SJCRH30 (cell line): Measurements from ENCODE around the gene AP2S1. TPM values are rescaled to one million over a fixed set of nuclear protein-coding genes. Genes with fewer than 3 reads are reported as not detected.
"Not testable (repeated sequence)": the region's sequence is repeated elsewhere in the genome, so short reads cannot be mapped to it uniquely, and the experiment has no call there.

Experiments
- DNase-seq, 2 experiments: peaks; one replicate each; pipeline ENCODE4 v3.0.0-alpha.2; 2015 to 2020
- H3K27ac ChIP-seq: fragments of 250-450 bp; sonication (Bioruptor Pico); 2 replicates; pipeline ENCODE4 v1.5.1; 2020; ENCODE audit warnings: mild to moderate bottlenecking, moderate library complexity
- H3K27me3 ChIP-seq: fragments of 250-450 bp; sonication (Bioruptor Pico); 2 replicates; pipeline ENCODE4 v1.5.1; 2020; ENCODE audit warnings: mild to moderate bottlenecking, moderate library complexity
- H3K36me3 ChIP-seq: fragments of 250-450 bp; sonication (Bioruptor Pico); 2 replicates; pipeline ENCODE4 v1.5.1; 2020; ENCODE audit warnings: mild to moderate bottlenecking, moderate library complexity
- H3K4me1 ChIP-seq: fragments of 250-450 bp; sonication (Bioruptor Pico); 2 replicates; pipeline ENCODE4 v1.5.1; 2020; ENCODE audit warnings: mild to moderate bottlenecking, moderate library complexity
- H3K4me3 ChIP-seq: fragments of 250-450 bp; sonication (Bioruptor Pico); 2 replicates; pipeline ENCODE4 v1.5.1; 2020; ENCODE audit warnings: mild to moderate bottlenecking, moderate library complexity
- H3K9me3 ChIP-seq: fragments of 250-450 bp; sonication (Bioruptor Pico); replicated peaks from 2 replicates; pipeline ENCODE4 v1.5.1; 2020; ENCODE audit warnings: mild to moderate bottlenecking, moderate library complexity
- total RNA-seq: library from RNA; depleted of rRNA; stranded (reverse); fragments of >200 nt; shearing (Covaris generic); gene quantifications from 2 replicates; pipeline ENCODE4 v1.2.3, GENCODE V29; 2014

The AP2S1 gene
- total RNA-seq, 1 experiment from 2014 or later, result 133 TPM

DNA sequence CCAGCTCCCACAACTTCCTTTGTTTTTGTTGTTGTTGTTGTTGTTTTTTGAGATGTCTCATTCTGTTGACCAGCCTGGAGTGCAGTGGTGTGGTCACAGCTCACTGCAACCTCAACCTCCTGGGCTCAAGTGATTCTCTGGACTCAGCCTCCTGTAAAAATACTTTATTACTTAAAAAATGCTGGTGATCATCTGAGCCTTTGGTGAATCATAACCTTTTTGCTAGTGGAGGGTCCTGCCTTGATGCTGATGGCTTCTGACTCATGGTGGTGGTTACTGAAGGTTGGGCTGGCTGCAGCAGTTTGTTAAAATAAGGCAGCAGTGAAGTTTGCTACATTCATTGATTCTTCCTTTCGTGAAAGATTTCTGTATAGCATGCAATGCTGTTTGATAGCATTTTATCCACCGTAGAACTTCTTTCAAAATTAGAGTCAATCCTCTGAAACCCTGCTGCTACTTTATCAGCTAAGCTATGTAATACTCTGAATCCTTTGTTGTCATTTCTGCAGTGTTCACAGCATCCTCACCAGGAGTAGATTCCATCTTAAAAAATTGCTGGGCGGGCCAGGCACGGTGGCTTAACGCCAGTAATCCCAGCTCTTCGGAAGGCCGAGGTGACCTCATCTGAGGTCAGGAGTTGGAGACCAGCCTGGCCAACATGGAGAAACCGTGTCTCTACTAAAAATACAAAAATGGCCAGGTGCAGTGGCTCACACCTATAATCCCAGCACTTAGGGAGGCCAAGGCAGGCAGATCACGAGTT, 28.1 kb upstream of the AP2S1 start:
- Histone ChIP-seq H3K27me3 (no peaks in the 10 kb centered on the region), H3K4me3 (no peak overlapping the region), H3K36me3 (no peaks in the 10 kb centered on the region; the same call in 1 of the 2 replicates), H3K4me1 (peaks cover 16% of the 10 kb centered on the region), H3K27ac (peak overlapping the region; percentile 30), H3K9me3 (no peaks in the 10 kb centered on the region)
- DNase-seq, result peak; percentile 48 to 50

DNA sequence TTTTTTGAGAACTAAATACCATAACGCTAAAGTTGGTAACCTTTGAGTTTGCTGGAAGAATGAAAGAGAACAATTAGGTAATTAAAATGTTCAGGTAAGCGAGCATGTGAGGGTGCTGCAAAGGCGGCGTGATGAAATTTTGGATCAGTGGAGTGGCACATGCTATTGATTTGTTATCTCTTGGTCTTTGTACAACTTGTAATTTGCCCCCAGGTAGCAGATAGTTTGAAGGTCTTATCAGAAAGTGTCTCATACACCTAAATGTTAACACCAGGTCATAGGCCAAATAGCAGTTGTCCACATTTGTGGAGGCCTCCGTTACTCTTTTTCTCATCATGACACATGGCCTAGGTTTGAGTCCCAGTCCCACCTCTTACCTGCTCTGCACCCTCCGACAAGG, 25.0 kb upstream of the AP2S1 start:
- H3K27ac ChIP-seq, result no peak overlapping the region
- no peaks in the 10 kb centered on the region for H3K9me3 ChIP-seq
- H3K4me3 ChIP-seq, result no peak overlapping the region
- DNase-seq, result no peak
- H3K36me3 ChIP-seq, result no peaks in the 10 kb centered on the region; the same call in 1 of the 2 replicates
- peaks cover 16% of the 10 kb centered on the region for H3K4me1 ChIP-seq
- no peaks in the 10 kb centered on the region for H3K27me3 ChIP-seq

DNA sequence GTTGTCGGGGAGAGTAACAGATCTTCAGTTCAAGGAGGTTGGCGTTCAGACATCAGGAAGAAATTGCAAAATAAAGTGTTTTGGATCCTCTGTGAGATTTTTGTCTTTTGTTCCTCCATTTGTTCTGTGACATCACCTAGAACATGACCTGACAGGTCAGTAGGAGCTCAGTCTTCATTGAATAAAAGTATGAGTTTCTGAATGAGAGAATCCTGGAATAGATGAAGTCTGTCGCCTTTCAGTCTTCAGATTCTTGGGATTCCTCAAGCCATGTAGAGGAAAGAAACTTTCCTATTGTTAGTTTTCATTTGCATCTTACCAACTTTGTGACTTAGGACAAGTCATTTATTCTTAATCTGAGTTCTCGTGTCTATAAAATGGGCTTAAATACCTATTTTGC, 24.6 kb upstream of the AP2S1 start:
- H3K9me3 ChIP-seq, result no peaks in the 10 kb centered on the region
- DNase-seq, result no peak
- no peaks in the 10 kb centered on the region; the same call in 1 of the 2 replicates for H3K36me3 ChIP-seq
- H3K27ac ChIP-seq, result no peak overlapping the region
- no peaks in the 10 kb centered on the region for H3K27me3 ChIP-seq
- no peak overlapping the region for H3K4me3 ChIP-seq
- peaks cover 16% of the 10 kb centered on the region for H3K4me1 ChIP-seq

DNA sequence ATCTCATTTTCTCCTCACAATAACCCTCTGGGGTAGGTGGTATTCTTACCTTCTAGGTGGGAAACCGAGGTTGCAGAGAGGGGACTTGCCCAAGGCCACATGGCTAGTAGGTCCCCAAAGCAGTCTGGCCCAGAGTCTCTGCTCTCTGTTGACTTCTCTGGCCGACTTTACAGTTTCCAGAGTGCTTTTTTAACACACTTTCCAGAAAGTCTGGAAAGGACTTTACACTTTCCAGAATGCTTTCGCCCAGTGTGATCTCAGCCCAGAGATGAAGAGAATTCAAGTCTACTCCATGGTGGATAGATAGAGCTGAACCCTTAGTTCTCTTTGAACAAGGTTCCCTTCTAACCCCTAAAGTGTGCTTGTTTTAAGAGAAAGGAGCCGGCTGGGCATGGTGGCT, 22.3 kb upstream of the AP2S1 start:
- peaks cover 3% of the 10 kb centered on the region; the same call in 1 of the 2 replicates for H3K4me1 ChIP-seq
- H3K9me3 ChIP-seq, result no peaks in the 10 kb centered on the region
- H3K27me3 ChIP-seq, result no peaks in the 10 kb centered on the region
- no peaks in the 10 kb centered on the region; the same call in 1 of the 2 replicates for H3K36me3 ChIP-seq
- H3K4me3 ChIP-seq, result no peak overlapping the region
- DNase-seq, result no peak
- no peak overlapping the region for H3K27ac ChIP-seq

DNA sequence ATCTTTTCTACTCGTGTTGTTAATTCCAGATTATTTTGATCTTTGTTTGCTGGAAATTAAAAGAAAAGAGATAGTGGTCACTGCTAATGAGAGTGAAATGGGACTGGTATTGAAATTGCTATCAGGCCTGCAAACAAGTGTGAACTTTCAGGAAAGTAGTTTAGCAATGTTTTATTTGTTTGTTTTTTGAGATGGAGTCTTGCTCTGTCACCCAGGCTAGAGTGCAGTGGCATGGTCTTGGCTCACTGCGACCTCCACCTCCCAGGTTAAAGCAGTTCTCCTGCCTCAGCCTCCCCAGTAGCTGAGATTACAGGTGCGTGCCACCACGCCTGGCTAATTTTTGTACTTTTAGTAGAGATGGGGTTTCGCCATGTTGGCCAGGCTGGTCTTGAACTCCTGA, 20.5 kb upstream of the AP2S1 start:
- not testable (repeated sequence) for H3K4me3 ChIP-seq, H3K36me3 ChIP-seq, H3K27ac ChIP-seq, DNase-seq, H3K9me3 ChIP-seq, H3K27me3 ChIP-seq
- H3K4me1 ChIP-seq, result peaks cover 12% of the 10 kb centered on the region

DNA sequence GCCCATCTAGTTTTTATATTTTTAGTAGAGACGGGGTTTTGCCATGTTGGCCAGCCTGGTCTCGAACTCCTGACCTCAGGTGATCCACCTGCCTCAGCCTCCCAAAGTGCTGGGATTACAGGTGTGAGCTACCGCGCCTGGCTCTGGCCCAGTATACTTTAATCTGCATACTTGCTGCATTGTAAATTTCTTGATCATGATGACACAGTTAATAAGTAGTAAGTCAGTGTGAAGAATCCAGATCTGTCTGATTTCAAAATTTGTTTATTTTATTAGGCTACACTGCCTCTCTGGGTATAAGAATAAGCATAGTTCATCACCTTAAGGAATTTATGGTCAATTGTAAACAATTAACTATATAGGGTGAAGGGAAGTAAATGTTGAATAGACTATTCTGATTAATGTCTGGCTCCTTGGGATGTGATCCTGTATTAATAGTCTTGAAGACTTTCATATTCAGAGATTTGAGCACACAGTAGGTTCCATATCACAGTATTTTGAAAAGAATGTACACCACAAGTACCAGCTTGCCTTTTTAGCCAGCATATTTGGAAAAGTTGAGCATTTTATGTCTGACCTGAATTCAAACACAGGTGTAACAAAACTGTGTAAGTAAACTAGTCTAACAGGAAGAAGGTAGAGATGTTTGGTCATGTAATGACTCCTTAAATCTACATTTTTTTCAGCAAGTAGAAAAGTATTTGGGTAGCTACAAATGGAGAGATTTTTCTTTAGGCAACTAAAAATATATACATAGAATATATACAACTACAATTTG, 17.6 kb upstream of the AP2S1 start:
- H3K27ac ChIP-seq, result no peak overlapping the region
- peaks cover 24% of the 10 kb centered on the region for H3K4me1 ChIP-seq
- no peaks in the 10 kb centered on the region for H3K9me3 ChIP-seq
- DNase-seq, result no peak
- no peaks in the 10 kb centered on the region for H3K27me3 ChIP-seq
- no peaks in the 10 kb centered on the region; the same call in 1 of the 2 replicates for H3K36me3 ChIP-seq
- H3K4me3 ChIP-seq, result no peak overlapping the region

DNA sequence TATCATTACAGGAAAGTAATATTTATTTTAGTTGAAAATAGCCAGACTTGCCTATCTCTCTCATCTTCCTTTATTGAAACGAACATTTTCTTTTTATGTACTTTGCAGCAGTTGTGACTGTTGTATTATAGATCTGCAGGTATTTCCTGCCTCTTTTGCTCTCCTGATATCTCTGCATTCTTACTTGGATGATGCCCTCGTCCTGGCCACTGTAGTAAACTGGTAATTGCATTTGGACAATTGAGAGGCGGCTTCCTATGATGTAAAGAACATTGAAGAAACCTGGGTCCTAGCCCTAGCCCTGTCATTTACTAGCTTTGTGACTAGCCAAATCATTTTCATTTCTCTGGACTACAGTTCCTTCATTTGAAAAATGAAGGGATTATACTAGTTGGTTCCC, 16.5 kb upstream of the AP2S1 start:
- H3K36me3 ChIP-seq, result no peaks in the 10 kb centered on the region
- no peak for DNase-seq
- no peak overlapping the region for H3K4me3 ChIP-seq
- H3K27ac ChIP-seq, result no peak overlapping the region
- no peaks in the 10 kb centered on the region for H3K27me3 ChIP-seq
- no peaks in the 10 kb centered on the region for H3K9me3 ChIP-seq
- peaks cover 27% of the 10 kb centered on the region for H3K4me1 ChIP-seq

DNA sequence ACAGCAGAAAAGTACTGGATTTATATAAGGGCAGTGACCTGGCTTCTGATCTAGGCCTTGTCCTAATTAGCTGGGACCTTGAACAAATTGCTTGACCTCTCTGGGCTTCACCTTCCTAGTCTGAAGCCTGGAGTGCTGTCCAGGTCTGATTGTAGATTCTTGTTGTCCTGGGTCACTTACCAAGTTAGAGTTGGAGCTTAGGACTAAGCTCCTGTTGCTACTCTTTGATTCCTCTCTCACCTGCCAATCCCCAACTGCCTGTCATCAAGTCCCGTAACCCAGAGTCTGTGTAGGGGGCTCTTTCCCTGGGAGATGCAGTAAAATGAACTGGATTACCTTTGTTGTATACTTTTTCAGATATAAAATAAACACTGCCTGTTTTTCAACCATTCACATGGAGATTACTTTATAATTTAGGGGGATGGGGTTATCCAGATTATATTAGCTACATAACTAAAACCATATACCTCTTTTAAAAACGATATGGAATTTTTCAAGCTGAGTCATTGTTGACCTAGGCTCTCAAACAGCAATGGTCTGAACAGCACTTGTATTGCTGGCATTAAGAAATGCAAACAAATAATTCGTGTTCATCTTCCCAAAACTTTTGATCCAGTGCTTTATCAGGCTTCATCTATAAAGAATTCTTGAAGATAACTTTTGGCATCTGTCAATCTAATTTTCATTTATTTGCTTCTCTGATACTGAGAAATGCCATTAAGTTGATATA, 15.9 kb upstream of the AP2S1 start:
- DNase-seq, result no peak
- no peaks in the 10 kb centered on the region for H3K9me3 ChIP-seq
- peaks cover 27% of the 10 kb centered on the region for H3K4me1 ChIP-seq
- no peaks in the 10 kb centered on the region for H3K27me3 ChIP-seq
- H3K36me3 ChIP-seq, result no peaks in the 10 kb centered on the region
- no peak overlapping the region for H3K4me3 ChIP-seq
- no peak overlapping the region for H3K27ac ChIP-seq

DNA sequence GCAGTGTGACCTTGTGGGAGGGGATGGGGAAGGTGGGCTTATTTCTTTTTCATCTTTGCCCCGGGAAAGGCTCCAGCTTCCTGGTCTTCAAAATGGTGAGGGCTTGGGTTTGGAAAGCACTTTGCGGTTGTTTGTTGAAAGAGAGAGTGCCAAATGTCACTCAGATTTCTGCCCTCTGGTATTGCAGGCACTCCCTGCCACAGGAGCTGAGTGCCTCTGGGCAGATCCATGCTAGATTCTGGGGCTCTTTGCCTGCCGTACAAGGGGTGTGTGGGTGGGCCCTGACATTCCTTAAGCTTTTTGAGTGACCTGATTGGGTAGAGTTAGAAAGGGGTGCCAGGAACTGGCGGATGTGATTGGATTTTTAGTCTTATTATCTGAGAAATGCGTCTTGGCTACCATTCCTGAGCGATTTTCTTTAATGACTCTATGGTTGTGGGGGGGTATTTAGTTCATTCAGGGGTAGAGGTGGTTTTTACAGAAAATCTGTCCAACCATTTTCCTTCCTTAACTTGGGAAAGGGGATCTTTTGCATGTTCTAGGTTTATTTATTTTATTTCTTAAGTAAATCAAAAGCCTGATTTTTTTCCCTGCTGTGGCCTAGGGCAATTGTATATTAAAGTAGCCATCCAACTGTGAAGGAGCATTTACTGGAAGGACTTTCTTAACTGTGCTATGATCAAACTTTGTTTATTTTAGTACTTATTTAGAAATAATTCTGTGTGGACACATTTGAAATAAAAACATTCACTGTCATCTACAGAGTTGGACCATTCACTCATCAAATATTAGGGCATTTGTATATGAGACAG, 13.4 kb upstream of the AP2S1 start:
- no peaks in the 10 kb centered on the region for H3K27me3 ChIP-seq
- H3K27ac ChIP-seq, result no peak overlapping the region
- no peaks in the 10 kb centered on the region for H3K9me3 ChIP-seq
- H3K4me3 ChIP-seq, result peak overlapping the region; percentile 81
- H3K36me3 ChIP-seq, result no peaks in the 10 kb centered on the region
- H3K4me1 ChIP-seq, result peaks cover 27% of the 10 kb centered on the region
- peak; percentile 81 to 84 for DNase-seq

DNA sequence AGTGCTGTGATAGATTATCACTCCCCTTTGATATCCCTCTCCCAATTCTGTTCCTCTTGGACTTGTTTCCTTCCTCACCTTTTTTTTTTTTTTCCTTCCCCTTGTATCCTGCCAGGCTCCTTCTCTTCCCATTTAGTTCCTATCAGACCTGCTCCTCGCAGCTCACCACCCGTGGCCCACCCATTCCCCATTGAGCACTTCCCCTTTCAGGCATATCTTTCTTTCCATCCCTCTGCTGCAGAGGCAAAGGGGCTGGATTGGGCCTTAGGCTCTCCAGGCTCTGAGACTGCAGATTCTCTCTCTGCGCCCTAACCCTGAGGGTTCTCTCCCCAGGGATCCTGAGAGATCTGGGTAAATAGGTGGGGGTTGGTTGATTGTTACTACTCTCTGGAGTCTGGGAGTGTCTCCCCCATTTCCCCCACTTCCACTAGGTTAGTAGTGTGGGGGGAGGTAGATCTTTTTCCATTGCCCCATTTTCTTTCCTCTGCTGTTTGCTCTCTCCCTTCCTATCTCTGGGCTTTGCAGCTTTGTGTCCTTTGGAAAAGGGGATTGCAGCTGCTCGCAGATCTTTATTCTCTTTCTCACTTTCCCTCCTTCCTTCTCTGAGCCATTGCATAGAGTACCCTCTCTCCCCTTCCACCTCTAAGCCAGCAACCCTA, 12.5 kb upstream of the AP2S1 start:
- Histone ChIP-seq H3K4me1 (peaks cover 27% of the 10 kb centered on the region), H3K27ac (no peak overlapping the region), H3K36me3 (no peaks in the 10 kb centered on the region), H3K4me3 (peak overlapping the region; percentile 81), H3K9me3 (no peaks in the 10 kb centered on the region), H3K27me3 (no peaks in the 10 kb centered on the region)
- DNase-seq, result peak in 1 of 2 experiments; percentile 30

DNA sequence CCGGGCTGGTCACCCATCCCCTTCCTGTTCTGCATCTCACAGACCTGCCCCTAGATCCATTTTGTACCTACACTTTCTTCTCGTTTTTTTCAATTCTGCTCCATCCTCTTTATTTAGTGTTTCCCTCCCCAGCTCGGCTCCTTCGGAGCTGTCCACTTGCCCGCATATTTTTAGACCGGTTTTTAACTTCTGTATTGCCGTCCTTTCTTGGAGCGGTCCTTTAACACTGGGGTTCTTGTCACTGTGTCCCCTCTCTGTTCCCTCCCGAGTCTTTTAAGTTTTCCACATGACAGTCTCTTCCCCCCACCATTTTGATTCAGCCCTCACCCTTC, 11.8 kb upstream of the AP2S1 start:
- no peak for DNase-seq
- Histone ChIP-seq H3K4me1 (peaks cover 27% of the 10 kb centered on the region), H3K36me3 (no peaks in the 10 kb centered on the region), H3K27me3 (no peaks in the 10 kb centered on the region), H3K4me3 (peak overlapping the region; percentile 81), H3K9me3 (no peaks in the 10 kb centered on the region), H3K27ac (no peak overlapping the region)

DNA sequence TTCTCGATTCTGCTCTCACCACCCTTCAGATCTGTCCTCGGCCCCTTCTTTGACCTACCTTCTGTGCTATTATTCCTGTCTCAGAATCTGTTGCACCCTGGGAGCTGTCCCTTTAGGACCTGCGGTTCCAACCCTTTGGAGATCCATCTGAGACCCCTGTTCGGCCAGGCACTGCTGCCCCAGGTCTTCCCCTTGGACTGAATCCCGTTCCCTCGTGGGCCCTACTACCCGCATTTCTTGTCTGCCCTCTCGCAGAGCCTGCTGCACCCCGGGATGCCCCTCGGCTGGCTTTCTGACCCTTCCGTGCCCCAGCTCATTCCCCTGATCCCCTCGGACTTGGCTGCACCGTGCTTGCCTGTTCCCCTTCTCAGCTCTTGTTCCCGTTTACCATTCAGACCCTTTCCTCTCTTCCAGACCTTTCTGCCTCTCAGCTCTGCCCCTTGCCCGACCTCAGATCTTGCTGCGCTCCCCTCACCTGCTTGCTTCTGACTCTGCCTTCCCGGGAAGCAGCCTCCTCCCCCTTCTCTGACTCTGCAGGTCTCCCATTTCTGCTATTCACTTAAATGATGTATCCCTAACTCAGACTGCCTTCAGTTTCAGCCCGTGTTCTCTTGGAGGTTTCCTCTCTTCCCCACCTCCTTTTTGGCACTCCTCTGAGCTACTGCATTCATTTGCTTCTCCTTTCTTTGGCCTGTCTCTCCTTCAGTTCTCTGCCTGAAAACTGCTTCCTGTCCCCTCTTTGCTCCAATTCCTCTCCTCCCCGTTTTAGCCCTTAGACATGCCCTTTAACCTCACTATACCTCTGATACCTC, 11.3 kb upstream of the AP2S1 start:
- Histone ChIP-seq H3K4me3 (peak overlapping the region; percentile 81), H3K27ac (peak overlapping the region; percentile 4; the same call in 1 of the 2 replicates), H3K4me1 (peaks cover 23% of the 10 kb centered on the region), H3K36me3 (no peaks in the 10 kb centered on the region), H3K27me3 (no peaks in the 10 kb centered on the region), H3K9me3 (no peaks in the 10 kb centered on the region)
- DNase-seq, result peak in 1 of 2 experiments; percentile 41
